GM12874 (cell line): ENCODE data around the gene CCDC141.

ENCODE experiments used
- TF ChIP-seq, protein P1 (sequence below): IDR thresholded peaks from 2 replicates; pipeline ENCODE4 v1.5.1; 2011; ENCODE audit warnings: low read depth, mild to moderate bottlenecking, control low read depth, low read length, moderate library complexity; ENCODE audit not compliant: insufficient read depth

Gene CCDC141

GRCh38 chr2:178870703-178871102 is 179.2 kb downstream of the CCDC141 start:
- TF ChIP-seq, protein P1, sequence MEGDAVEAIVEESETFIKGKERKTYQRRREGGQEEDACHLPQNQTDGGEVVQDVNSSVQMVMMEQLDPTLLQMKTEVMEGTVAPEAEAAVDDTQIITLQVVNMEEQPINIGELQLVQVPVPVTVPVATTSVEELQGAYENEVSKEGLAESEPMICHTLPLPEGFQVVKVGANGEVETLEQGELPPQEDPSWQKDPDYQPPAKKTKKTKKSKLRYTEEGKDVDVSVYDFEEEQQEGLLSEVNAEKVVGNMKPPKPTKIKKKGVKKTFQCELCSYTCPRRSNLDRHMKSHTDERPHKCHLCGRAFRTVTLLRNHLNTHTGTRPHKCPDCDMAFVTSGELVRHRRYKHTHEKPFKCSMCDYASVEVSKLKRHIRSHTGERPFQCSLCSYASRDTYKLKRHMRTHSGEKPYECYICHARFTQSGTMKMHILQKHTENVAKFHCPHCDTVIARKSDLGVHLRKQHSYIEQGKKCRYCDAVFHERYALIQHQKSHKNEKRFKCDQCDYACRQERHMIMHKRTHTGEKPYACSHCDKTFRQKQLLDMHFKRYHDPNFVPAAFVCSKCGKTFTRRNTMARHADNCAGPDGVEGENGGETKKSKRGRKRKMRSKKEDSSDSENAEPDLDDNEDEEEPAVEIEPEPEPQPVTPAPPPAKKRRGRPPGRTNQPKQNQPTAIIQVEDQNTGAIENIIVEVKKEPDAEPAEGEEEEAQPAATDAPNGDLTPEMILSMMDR: no peak

GRCh38 chr2:178865999-178866398 is 183.9 kb downstream of the CCDC141 start:
- TF ChIP-seq, protein P1: no peak

DNA sequence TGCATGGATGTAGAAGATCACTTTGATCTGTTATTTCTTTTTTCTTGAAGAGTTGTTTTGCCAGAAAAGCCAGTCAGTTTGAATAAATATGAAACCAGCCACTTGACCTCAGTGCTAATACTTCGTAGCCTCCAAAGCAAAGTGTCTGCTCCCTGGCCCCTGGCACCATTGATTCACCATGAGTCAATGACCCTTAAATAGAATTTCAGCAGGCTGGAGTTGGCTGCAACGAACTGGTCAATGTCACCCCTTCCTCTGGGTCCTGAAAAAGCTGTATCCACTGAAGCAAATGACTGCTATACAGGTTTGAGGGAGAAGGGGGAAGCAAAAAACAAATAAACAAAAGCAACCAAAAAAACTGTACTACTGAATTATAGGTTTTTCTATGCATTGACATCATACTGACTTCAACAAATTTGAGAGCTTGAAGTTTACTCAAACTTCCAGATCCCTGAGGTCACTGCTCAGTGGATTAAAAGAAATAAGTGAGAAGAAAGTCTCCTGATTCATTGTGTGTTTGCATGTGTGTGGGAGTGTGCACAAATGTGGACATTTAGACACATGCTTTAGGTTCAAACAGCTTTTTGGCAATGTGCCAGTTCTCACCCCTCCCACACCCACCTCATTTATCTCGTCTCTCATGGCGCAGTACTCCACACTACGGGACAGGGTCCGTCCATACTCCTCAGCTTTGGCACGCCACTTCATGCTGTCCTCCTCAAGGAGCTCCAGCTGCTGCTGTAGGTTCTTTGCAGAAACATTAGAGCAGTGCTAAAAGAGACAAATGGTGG is 184.6 kb downstream of the CCDC141 start:
- TF ChIP-seq, protein P1: no peak

DNA sequence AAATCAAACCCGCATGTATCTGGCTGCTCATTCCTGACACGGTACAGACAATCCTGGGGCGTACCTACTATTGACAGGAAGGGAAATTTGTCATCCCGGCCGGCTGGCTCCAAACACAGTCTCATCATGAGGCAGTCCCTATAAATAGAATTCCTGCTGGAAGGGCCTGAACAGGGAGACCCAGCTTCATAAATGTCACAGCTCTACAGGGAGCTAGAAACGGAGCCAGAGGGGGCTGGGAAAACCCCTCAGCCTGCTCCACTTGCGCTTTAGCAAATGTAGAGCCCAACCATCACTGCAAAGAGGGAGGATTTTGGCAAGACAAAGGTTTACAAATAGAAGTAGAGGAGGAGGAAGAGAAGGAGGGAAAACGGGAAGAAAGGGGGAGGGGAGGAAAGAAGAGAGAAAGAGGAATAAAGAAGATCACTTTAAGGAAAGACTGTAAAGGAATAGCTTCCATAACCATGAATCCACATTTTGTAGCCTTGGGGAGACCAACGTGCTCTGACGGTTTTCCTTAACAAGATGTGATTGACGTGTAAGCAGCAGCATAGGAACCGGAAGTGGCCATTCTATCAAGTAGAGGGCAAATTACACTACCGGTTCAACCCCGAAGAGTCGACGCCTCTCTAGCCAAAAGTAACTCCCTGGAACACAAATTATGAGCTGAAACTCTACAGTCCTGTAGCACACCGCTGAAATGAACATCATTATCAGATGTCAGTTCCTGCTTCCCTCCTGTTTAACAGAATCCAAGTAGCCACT is 185.9 kb downstream of the CCDC141 start:
- TF ChIP-seq, protein P1: no peak

- TF ChIP-seq, protein P1: no peak
Measured at GRCh38 chr2:178863130-178863855, 186.6 kb downstream of the CCDC141 start.

DNA sequence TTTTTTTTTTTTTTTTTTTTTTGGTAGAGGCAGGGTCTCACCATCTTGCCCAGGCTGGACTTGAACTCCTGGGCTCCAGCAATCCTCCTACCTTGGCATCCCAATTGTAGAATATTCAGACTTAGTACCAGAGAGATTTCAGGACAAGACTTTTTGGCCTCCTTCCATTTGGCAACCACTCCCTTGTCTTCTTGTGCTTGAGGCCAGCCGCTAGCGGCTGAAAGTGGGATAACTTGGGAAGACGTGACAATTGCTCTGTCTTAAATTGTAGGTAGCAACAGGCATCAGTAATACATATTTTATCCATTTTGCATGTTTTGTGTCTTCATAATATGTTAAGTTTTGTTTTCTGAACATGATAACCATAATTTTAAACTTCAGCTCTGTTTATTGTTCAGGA is 189.4 kb downstream of the CCDC141 start:
- TF ChIP-seq, protein P1: no peak

- TF ChIP-seq, protein P1: no peak
Measured at GRCh38 chr2:178859730-178860129, 190.2 kb downstream of the CCDC141 start.
